Endodermal cell (in vitro differentiated cells): ENCODE results near the gene RPS24. TPM values are rescaled to one million over a fixed set of nuclear protein-coding genes. Genes with fewer than 3 reads are reported as not detected.
A peak's percentile ranks its signal among the peaks of the same experiment; 100 is the strongest.

ENCODE experiments used
- DNase-seq: peaks from one replicate; pipeline ENCODE4 v3.0.0-alpha.2; 2017
- H3K27ac ChIP-seq: 2 replicates; pipeline ENCODE4 v1.5.1; 2013; ENCODE audit warnings: mild to moderate bottlenecking, low read depth, low read length, moderate library complexity
- H3K27me3 ChIP-seq: 2 replicates; pipeline ENCODE4 v1.6.1; 2013; ENCODE audit warnings: mild to moderate bottlenecking, low read length, moderate library complexity; ENCODE audit not compliant: insufficient read depth, control insufficient read depth, poor library complexity, severe bottlenecking
- H3K36me3 ChIP-seq: 2 replicates; pipeline ENCODE4 v1.7.0; 2013; ENCODE audit warnings: mild to moderate bottlenecking, low read length, moderate library complexity; ENCODE audit not compliant: control insufficient read depth, insufficient read depth
- H3K4me1 ChIP-seq: one replicate; pipeline ENCODE4 v1.7.0; 2013; ENCODE audit warnings: low read length; ENCODE audit not compliant: control insufficient read depth, insufficient read depth
- H3K4me3 ChIP-seq: 2 replicates; pipeline ENCODE4 v1.5.1; 2013; ENCODE audit warnings: mild to moderate bottlenecking, low read length, moderate library complexity
- H3K9ac ChIP-seq: 2 replicates; pipeline ENCODE4 v1.6.1; 2013; ENCODE audit warnings: mild to moderate bottlenecking, low read length, moderate library complexity; ENCODE audit not compliant: poor library complexity, severe bottlenecking; ENCODE audit errors: extremely low read depth
- H3K9me3 ChIP-seq: 2 replicates; pipeline ENCODE4 v1.6.1; 2013; ENCODE audit warnings: mild to moderate bottlenecking, low read length, moderate library complexity; ENCODE audit not compliant: control insufficient read depth
- H3K27ac Mint-ChIP-seq: 2 replicates; pipeline ENCODE4 v1.8.0; 2020; ENCODE audit warnings: mixed read lengths
- H3K27me3 Mint-ChIP-seq: 2 replicates; pipeline ENCODE4 v1.8.0; 2021; ENCODE audit warnings: mild to moderate bottlenecking, mixed read lengths; ENCODE audit not compliant: insufficient read depth
- H3K36me3 Mint-ChIP-seq: 2 replicates; pipeline ENCODE4 v1.8.0; 2020; ENCODE audit warnings: low read depth, mixed read lengths
- H3K4me1 Mint-ChIP-seq: 2 replicates; pipeline ENCODE4 v1.8.0; 2020; ENCODE audit warnings: mixed read lengths
- H3K4me3 Mint-ChIP-seq: 2 replicates; pipeline ENCODE4 v1.8.0; 2020; ENCODE audit warnings: mild to moderate bottlenecking, moderate library complexity, mixed read lengths
- H3K9me3 Mint-ChIP-seq: 2 replicates; pipeline ENCODE4 v1.8.0; 2020; ENCODE audit warnings: mild to moderate bottlenecking, mixed read lengths
- WGBS, 2 experiments: methylation state at CpG; one replicate each; pipeline versions ENCODE4 v1.1.5 to v1.1.7; 2013; ENCODE audit warnings: missing lambda C conversion rate in 2 of 2, mixed read lengths in 1 of 2; ENCODE audit not compliant: insufficient coverage in 1 of 2, insufficient read length in 1 of 2; 5-methylcytosine and 5-hydroxymethylcytosine counted together
- total RNA-seq, 2 donors: library from RNA; stranded (reverse); fragmentation: NEBNext Ultra II Directional in 1 of 2; extraction: Animal tissue kit (Norgen Biotek cat#: 25700) in 1 of 2; gene quantifications; 2 replicates in 1 of 2; 3 replicates in 1 of 2; pipeline ENCODE4 v1.2.1, GENCODE V29; 2021
- TF ChIP-seq, protein P1 (sequence below): fragments of 200-600 bp; sonication (generic); conservative IDR thresholded peaks from 2 replicates; pipeline ENCODE4 v1.5.0; 2021; ENCODE audit warnings: antibody characterized with exemption, mild to moderate bottlenecking

The RPS24 gene
- total RNA-seq, 2 donors from 2014 or later, result 1,695 to 1,720 TPM

DNA sequence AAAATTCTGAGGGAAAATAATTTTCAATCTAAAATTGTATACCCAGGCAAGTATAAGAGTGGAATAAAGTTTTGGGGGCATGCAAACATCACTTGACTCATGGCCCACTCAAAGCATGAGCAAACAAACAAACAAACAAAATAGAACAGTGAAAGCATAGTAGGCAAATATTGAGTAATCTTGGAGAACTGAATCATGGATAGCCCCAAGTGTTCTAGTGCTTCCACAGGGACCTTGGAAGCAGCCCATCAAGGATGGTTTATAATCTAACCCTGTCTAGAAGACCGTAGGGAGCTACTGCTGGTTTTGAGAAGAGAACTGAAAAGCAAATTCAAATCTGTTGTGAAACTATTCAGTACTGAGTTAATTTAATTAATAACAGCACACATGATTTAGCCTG is 26.5 kb upstream of the RPS24 start:
- 81 to 100% methylated on average over 1 of the region's 1 CpG for WGBS, 2 experiments
- peaks cover 82% of the 10 kb centered on the region for H3K36me3 Mint-ChIP-seq
- H3K4me3 ChIP-seq, result no peak overlapping the region
- no peaks in the 10 kb centered on the region for H3K27me3 Mint-ChIP-seq
- no peak overlapping the region for H3K27ac ChIP-seq
- H3K9me3 Mint-ChIP-seq, result no peaks in the 10 kb centered on the region
- TF ChIP-seq, protein P1, sequence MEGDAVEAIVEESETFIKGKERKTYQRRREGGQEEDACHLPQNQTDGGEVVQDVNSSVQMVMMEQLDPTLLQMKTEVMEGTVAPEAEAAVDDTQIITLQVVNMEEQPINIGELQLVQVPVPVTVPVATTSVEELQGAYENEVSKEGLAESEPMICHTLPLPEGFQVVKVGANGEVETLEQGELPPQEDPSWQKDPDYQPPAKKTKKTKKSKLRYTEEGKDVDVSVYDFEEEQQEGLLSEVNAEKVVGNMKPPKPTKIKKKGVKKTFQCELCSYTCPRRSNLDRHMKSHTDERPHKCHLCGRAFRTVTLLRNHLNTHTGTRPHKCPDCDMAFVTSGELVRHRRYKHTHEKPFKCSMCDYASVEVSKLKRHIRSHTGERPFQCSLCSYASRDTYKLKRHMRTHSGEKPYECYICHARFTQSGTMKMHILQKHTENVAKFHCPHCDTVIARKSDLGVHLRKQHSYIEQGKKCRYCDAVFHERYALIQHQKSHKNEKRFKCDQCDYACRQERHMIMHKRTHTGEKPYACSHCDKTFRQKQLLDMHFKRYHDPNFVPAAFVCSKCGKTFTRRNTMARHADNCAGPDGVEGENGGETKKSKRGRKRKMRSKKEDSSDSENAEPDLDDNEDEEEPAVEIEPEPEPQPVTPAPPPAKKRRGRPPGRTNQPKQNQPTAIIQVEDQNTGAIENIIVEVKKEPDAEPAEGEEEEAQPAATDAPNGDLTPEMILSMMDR, result no peak
- peak overlapping the region; percentile 24 for H3K27ac Mint-ChIP-seq
- peaks cover 93% of the 10 kb centered on the region for H3K36me3 ChIP-seq
- no peaks in the 10 kb centered on the region for H3K9me3 ChIP-seq
- no peaks in the 10 kb centered on the region for H3K27me3 ChIP-seq
- H3K4me1 Mint-ChIP-seq, result no peaks in the 10 kb centered on the region
- H3K4me1 ChIP-seq, result no peaks in the 10 kb centered on the region
- no peak for DNase-seq
- H3K9ac ChIP-seq, result no peak overlapping the region
- no peak overlapping the region for H3K4me3 Mint-ChIP-seq

DNA sequence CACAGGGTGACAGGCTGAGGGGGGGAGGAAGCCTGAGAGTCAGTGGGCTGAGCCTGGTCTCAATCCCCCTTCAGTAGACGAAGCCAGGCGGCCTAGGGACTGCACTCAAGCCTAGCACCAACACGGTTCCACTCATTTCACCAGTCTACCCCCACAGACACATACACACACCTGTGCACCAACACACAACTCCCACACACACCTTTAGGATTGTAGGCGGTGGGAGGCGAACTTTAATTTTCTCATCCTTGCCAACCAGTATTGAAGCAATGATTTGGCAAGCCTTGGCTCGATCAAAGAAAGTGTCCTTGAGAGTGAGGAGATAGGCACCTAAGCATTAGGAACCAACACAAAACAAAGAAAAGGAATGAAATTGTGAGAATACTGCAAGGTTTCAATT is 24.0 kb upstream of the RPS24 start:
- Histone ChIP-seq H3K27me3 (no peaks in the 10 kb centered on the region), H3K4me3 (no peak overlapping the region), H3K9me3 (no peaks in the 10 kb centered on the region), H3K4me1 (no peaks in the 10 kb centered on the region), H3K27ac (no peak overlapping the region), H3K9ac (no peak overlapping the region), H3K36me3 (peaks cover 92% of the 10 kb centered on the region)
- Mint-ChIP-seq H3K27ac (no peak overlapping the region), H3K4me3 (no peak overlapping the region), H3K4me1 (no peaks in the 10 kb centered on the region), H3K9me3 (no peaks in the 10 kb centered on the region), H3K36me3 (peaks cover 82% of the 10 kb centered on the region), H3K27me3 (no peaks in the 10 kb centered on the region)
- DNase-seq, result no peak
- TF ChIP-seq, protein P1, result no peak
- 90 to 100% methylated on average over 1 to 6 of the region's 6 CpGs for WGBS, 2 experiments

DNA sequence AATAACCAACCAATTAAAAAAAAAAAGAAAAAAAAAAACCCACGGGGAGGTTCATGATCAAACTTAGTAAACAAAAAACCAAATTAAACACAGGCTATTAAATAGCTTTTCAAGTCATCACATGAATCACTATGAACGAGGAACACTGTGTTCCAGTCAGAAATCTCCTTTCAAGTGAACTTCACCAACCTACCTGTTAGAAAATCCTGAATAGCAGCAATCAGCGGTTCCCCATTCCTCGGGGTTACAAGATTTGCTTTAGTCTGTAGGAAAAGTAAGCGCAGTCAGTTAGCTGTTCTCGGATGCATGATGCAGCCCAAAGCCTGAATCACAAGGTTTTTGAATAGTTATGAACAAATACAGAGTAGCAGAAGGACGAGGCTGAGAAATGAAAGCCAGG is 23.4 kb upstream of the RPS24 start:
- Histone ChIP-seq H3K9ac (no peak overlapping the region), H3K27ac (no peak overlapping the region), H3K27me3 (no peaks in the 10 kb centered on the region), H3K4me3 (no peak overlapping the region), H3K4me1 (no peaks in the 10 kb centered on the region), H3K9me3 (no peaks in the 10 kb centered on the region), H3K36me3 (peaks cover 92% of the 10 kb centered on the region)
- WGBS, 2 experiments, result 91 to 98% methylated on average over 6 to 7 of the region's 7 CpGs
- no peak overlapping the region for H3K4me3 Mint-ChIP-seq
- H3K36me3 Mint-ChIP-seq, result peaks cover 84% of the 10 kb centered on the region
- no peaks in the 10 kb centered on the region for H3K4me1 Mint-ChIP-seq
- H3K9me3 Mint-ChIP-seq, result no peaks in the 10 kb centered on the region
- no peak overlapping the region for H3K27ac Mint-ChIP-seq
- DNase-seq, result no peak
- TF ChIP-seq, protein P1, result no peak
- no peaks in the 10 kb centered on the region for H3K27me3 Mint-ChIP-seq
